HG02938 (cell line): ENCODE data around the gene L3MBTL1.
"Not testable (repeated sequence)": the region's sequence is repeated elsewhere in the genome, so short reads cannot be mapped to it uniquely, and the experiment has no call there.

ENCODE experiments used
- ATAC-seq: cut with Tn5 transposase; IDR thresholded peaks from one replicate; pipeline ENCODE4 v1.9.1; 2021; ENCODE audit warnings: mild to moderate bottlenecking, moderate library complexity; ENCODE audit not compliant: unreplicated experiment

Gene L3MBTL1

GRCh38 chr20:43584448-43585136 lies 77.1 kb downstream of the L3MBTL1 start:
- ATAC-seq, result no peak

GRCh38 chr20:43586641-43587040 lies 79.1 kb downstream of the L3MBTL1 start:
- ATAC-seq, result no peak

GRCh38 chr20:43588526-43588925 lies 81.0 kb downstream of the L3MBTL1 start:
- ATAC-seq, result not testable (repeated sequence)

GRCh38 chr20:43590036-43590391 lies 82.5 kb downstream of the L3MBTL1 start:
- ATAC-seq, result no peak

- ATAC-seq, result peak; percentile 95
These were observed 83.2 kb downstream of the L3MBTL1 start, which contains the start of gene IFT52 for GRCh38 chr20:43590392-43591303. IFT52 (plus strand) TSS chr20:43590937; CDS start chr20:43594699, 3,762 bp downstream.
